ENCODE data around the gene DAAM2. TPM values are rescaled to one million over a fixed set of nuclear protein-coding genes. Genes with fewer than 3 reads are reported as not detected.

The DAAM2 gene
- total RNA-seq, 3 donors from 2014 or later: 16.2 to 59.5 (median 41.3) TPM

DNA sequence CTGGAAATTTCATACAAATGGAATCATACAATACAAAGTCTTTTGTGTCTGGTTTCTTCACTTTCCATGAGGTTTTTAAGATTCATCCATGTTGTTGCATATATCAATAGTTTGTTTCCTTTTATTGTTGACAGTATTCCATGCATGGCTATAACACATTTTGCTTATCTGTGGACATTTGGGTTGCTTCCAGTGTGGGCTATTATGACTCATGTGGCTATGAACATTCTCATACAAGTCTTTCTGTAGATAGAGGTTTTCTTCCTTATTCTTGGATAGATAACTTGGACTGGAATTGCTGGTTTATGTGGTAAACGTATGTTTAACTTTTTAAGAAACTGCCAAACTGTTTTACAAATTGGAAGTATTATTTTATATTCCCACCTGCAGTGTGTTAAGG is 36.9 kb upstream of the DAAM2 start:
- Histone ChIP-seq H3K36me3 (no peaks in the 10 kb centered on the region), H3K27me3 (no peaks in the 10 kb centered on the region), H3K4me3 (no peak overlapping the region), H3K9me3 (no peaks in the 10 kb centered on the region), H3K27ac (no peak overlapping the region), H3K4me1 (no peaks in the 10 kb centered on the region)
- no peak for DNase-seq (ENCODE audit: low spot score in 2 of 2)
- intact Hi-C loops (cut with DNase I; ENCODE audit: low total_unique reads): no loop called here
- no peak for TF ChIP-seq POLR2AphosphoS5 (IDR thresholded peaks at IDR 0.05)
- TF ChIP-seq, protein P1, sequence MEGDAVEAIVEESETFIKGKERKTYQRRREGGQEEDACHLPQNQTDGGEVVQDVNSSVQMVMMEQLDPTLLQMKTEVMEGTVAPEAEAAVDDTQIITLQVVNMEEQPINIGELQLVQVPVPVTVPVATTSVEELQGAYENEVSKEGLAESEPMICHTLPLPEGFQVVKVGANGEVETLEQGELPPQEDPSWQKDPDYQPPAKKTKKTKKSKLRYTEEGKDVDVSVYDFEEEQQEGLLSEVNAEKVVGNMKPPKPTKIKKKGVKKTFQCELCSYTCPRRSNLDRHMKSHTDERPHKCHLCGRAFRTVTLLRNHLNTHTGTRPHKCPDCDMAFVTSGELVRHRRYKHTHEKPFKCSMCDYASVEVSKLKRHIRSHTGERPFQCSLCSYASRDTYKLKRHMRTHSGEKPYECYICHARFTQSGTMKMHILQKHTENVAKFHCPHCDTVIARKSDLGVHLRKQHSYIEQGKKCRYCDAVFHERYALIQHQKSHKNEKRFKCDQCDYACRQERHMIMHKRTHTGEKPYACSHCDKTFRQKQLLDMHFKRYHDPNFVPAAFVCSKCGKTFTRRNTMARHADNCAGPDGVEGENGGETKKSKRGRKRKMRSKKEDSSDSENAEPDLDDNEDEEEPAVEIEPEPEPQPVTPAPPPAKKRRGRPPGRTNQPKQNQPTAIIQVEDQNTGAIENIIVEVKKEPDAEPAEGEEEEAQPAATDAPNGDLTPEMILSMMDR (IDR thresholded peaks at IDR 0.05): no peak

DNA sequence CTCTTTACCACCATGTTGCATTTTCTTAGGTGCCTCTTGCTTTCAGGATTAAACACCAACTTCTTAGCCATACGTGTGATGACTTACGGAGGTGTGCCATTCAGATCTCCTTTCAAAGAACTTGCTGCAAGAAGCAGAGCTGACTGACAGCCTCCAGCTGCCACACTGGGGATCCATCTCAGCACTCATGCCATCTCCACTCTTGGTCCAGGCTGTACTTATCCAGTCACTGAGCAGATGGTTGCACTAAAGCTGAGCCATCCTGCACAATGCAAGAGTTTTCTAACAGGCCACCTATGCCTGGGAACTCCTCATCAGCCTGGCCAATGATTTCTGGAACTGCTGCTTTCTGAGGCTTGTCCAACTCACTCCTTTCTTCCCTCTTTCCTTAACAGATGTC is 35.6 kb upstream of the DAAM2 start:
- H3K36me3 ChIP-seq: no peaks in the 10 kb centered on the region
- no peaks in the 10 kb centered on the region for H3K27me3 ChIP-seq
- no peak for DNase-seq (ENCODE audit: low spot score in 2 of 2)
- intact Hi-C loops (cut with DNase I; ENCODE audit: low total_unique reads): no loop called here
- H3K27ac ChIP-seq: no peak overlapping the region
- no peaks in the 10 kb centered on the region for H3K4me1 ChIP-seq
- TF ChIP-seq POLR2A (IDR thresholded peaks at IDR 0.05) (no peak), POLR2AphosphoS5 (IDR thresholded peaks at IDR 0.05) (no peak)
- TF ChIP-seq, protein P1 (IDR thresholded peaks at IDR 0.05): no peak
- no peak overlapping the region for H3K4me3 ChIP-seq
- no peaks in the 10 kb centered on the region for H3K9me3 ChIP-seq

DNA sequence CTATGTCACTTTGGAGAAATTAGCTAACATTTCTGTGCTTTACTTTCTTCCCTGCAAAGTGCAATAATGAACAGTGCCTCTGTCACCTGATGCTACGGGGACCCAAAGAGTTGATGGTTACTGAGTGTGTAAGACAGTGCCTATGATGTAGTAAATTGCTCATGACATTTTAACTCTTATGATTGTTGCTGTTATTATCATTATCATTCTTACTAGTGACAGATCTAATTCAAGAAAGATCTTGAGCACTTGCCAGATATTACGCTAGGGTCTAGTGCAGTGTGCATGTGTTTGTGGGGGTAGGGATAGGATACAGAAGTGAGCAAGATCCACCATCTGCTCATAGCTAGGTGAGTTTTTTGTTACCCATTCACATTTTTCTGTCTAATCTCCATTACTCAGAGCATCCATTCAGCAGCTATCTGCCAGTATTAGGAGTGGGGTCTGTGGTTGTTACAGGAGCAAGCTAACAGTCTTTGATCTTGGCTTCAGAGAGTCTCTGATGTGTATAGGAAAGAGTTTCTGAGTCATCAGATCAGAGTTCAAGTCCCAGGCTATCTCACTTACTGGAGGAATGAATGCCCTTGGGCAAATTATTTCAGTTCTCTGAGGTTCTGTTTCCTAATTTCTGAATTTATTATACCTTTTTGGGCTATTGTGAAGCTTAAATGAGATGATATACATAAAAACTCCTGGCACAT is 33.1 kb upstream of the DAAM2 start:
- no peaks in the 10 kb centered on the region for H3K9me3 ChIP-seq
- no peak for DNase-seq (ENCODE audit: low spot score in 2 of 2)
- no peaks in the 10 kb centered on the region for H3K36me3 ChIP-seq
- H3K27ac ChIP-seq: no peak overlapping the region
- no peak overlapping the region for H3K4me3 ChIP-seq
- intact Hi-C loops (cut with DNase I; ENCODE audit: low total_unique reads): no loop called here
- TF ChIP-seq, protein P1 (IDR thresholded peaks at IDR 0.05): no peak
- TF ChIP-seq POLR2AphosphoS5 (IDR thresholded peaks at IDR 0.05) (no peak), POLR2A (IDR thresholded peaks at IDR 0.05) (no peak)
- H3K27me3 ChIP-seq: no peaks in the 10 kb centered on the region
- H3K4me1 ChIP-seq: no peaks in the 10 kb centered on the region

DNA sequence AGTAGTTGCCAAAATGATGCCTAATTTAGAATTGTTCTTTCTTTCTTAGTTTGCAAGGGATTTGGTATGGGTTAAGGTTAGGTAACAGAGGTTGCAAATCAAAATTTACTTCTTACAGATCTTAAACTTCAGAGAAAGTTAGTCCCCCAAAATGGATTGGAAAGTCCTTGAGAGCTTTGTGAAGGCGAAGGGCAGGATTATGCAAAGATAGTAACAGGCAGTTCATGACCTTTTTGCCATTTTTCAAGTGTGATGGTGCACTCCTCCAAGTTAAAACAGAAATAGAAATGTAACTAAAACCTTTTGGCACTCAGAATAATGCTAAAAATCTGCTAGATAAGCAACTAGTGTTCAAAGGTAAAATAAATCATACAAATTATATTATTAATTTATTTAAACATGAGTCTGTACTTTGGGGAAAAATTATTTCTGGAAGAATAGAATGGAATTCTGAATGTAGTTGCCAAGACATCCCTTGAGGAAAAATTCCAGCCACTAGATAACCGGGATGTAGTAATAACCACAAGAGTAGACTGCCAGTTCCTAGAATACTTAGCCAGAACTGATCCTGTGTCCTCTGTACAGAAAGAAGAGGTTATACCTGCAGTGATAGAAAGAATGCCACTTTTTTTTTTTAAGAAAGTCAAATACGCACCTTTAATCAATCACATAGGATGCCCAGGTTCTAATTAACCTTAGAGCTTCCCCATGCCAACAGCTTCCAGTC is 31.8 kb upstream of the DAAM2 start:
- Histone ChIP-seq H3K4me3 (no peak overlapping the region), H3K27me3 (no peaks in the 10 kb centered on the region), H3K9me3 (no peaks in the 10 kb centered on the region), H3K36me3 (no peaks in the 10 kb centered on the region), H3K27ac (no peak overlapping the region), H3K4me1 (no peaks in the 10 kb centered on the region)
- TF ChIP-seq POLR2AphosphoS5 (IDR thresholded peaks at IDR 0.05) (no peak), POLR2A (IDR thresholded peaks at IDR 0.05) (no peak)
- TF ChIP-seq, protein P1 (IDR thresholded peaks at IDR 0.05): no peak
- intact Hi-C loops (cut with DNase I; ENCODE audit: low total_unique reads): no loop called here
- DNase-seq (ENCODE audit: low spot score in 2 of 2): no peak

DNA sequence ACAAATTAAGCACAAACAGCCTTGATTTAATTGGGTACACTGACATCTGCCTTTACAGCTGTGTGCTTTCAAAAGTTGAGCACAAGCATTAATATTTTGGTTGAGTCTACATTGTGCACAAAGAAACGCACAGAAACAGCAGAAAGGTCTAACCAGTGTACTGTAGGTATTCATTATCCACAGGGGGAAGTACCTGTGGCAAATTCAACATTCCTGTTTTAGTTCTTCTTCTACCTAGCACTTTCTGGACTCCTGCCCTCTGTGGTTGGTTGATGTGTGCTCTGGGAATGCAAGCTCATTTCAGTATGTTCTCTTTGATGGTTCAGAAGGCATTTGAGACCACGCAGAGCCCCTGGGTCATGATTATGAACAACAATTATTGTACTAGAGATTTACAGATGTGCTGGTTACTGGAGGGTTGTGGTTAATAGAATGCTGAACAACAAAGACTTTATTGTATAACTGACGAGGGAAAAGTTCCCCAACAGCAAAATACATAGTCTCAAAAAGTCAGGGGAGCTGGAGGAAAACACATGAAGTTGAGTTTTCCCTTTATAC is 26.6 kb upstream of the DAAM2 start:
- TF ChIP-seq, protein P1 (IDR thresholded peaks at IDR 0.05): no peak
- TF ChIP-seq POLR2A (IDR thresholded peaks at IDR 0.05) (no peak), POLR2AphosphoS5 (IDR thresholded peaks at IDR 0.05) (no peak)
- H3K27me3 ChIP-seq: peaks cover 0 to 9% of the 10 kb centered on the region in 2 donors
- H3K4me1 ChIP-seq: no peaks in the 10 kb centered on the region
- intact Hi-C loops (cut with DNase I; ENCODE audit: low total_unique reads): no loop called here
- DNase-seq (ENCODE audit: low spot score in 2 of 2): peak in 1 of 2 donors; percentile 43
- no peak overlapping the region for H3K27ac ChIP-seq
- H3K36me3 ChIP-seq: no peaks in the 10 kb centered on the region
- H3K4me3 ChIP-seq: no peak overlapping the region
- H3K9me3 ChIP-seq: no peaks in the 10 kb centered on the region

Measured in breast epithelium (tissue), 4 donors.